GM19328 (cell line): ENCODE results near the gene DNAH9.

ENCODE experiments used
- ATAC-seq: cut with Tn5 transposase; IDR thresholded peaks from one replicate; pipeline ENCODE4 v1.9.1; 2021; ENCODE audit warnings: mild to moderate bottlenecking, moderate library complexity; ENCODE audit not compliant: unreplicated experiment

DNAH9 gene

GRCh38 chr17:11608396-11608795 lies 10.1 kb downstream of the DNAH9 start:
- ATAC-seq: no peak

- no peak for ATAC-seq
Observed at GRCh38 chr17:11610999-11611566, 12.8 kb downstream of the DNAH9 start.

GRCh38 chr17:11612956-11613355 lies 14.7 kb downstream of the DNAH9 start:
- no peak for ATAC-seq

- ATAC-seq: no peak
Observed at GRCh38 chr17:11618861-11619566, 20.7 kb downstream of the DNAH9 start.

GRCh38 chr17:11622492-11622891 lies 24.2 kb downstream of the DNAH9 start:
- no peak for ATAC-seq

- ATAC-seq: no peak
Observed at GRCh38 chr17:11624976-11625375, 26.7 kb downstream of the DNAH9 start.

DNA sequence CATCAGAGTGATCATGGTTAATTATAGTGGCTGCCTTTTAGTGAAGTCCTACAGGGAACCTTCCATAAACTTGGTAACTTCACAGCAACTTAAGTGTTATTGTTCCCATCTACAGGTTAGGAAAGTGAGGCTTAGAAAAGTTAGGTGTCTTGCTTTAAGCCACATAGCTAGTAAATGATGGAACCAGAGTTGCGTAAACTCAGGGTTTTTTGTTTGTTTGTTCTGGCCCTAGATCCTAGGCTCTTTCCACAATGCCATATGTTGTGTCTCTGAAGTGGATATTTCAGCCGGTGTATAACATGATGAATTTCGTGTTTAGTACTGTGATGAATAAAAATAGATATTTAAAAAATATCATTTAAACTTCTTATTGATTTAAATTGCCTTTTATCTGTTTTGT lies 27.6 kb downstream of the DNAH9 start:
- no peak for ATAC-seq

GRCh38 chr17:11627301-11627940 lies 29.2 kb downstream of the DNAH9 start:
- no peak for ATAC-seq

DNA sequence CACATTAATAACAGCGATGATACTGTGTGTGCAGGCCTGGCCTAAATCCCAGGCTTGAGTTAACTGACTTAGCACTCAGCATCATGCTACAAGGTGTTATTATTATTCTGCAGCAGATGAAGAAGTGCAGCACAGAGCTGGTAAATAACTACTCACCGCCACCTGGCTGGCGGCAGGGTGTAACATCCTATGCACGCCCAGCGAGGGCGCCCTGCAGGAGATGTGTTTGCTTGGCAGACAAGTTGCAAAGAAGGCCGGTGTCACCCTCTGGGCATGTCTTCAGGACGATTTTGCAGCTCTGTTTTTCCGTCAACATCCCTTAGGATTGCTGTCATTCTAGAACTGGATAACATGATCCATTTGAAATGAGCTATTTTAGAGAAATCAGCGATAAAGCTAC lies 30.1 kb downstream of the DNAH9 start:
- no peak for ATAC-seq

GRCh38 chr17:11628831-11629230 lies 30.6 kb downstream of the DNAH9 start:
- no peak for ATAC-seq

- ATAC-seq: no peak
Observed at GRCh38 chr17:11636771-11637170, 38.5 kb downstream of the DNAH9 start.

DNA sequence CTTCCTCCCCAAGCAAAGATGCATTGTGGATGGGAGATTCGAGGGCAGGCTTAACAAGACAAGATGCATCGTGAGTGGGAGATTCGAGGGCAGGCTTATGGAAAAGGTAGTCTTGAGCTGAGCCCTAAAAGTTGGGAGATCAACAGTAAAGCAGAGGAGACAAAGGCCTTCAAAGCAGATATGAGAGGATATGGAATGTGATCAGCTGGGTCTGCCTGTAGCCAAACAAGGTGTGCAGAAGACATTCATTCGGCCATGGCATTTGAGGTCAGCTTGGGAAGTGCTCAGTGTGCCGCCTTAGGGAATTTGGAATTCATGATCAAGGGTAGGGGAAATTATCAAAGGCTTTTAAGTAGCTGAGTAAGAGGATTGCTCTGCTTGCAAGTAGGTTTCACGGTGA lies 39.5 kb downstream of the DNAH9 start:
- ATAC-seq: no peak

DNA sequence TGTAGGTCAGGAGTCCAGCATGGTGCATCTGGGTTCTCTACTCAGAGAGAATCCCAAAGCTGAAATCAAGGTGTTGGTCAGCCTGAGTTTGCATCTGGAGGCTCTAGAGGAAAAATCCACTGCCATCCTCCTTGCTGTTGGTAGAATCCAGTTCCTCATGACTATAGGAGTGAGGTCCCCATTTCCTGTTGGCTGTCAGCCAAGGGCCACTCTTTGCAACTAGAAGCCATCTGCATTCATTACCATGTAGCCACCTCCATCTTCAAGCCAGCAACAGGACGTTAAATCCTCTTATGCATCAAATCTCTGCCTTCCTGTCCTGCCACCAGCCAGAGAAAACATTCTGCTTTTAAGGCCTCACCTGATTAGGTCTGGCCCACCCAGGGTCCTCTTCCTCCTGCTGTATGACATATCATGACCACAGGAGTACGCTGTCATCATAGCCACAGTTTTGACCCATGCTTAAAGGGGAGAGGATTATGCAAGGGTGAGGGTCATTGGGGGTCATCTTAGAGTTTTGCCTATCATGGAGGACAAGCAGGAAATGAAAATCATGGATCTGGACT lies 40.5 kb downstream of the DNAH9 start:
- no peak for ATAC-seq

- ATAC-seq: no peak
Observed at GRCh38 chr17:11639736-11640462, 41.6 kb downstream of the DNAH9 start.

DNA sequence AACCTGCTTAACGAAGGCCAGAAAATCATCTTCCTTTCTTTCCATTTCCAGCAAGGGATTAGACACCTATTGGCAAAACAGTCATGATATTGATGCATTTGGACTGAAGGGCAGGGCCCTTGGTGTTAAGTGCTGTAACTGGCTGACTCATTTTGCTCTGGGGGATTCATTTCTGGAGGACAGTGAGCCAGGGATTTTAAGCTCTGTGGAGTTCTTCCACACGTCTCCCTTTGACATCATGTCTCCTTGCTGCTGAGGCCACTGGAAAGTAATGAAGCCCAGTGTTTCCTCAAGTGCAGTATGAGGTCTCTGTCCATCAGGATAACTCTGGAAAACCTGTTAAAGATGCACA lies 42.2 kb downstream of the DNAH9 start:
- ATAC-seq: no peak

DNA sequence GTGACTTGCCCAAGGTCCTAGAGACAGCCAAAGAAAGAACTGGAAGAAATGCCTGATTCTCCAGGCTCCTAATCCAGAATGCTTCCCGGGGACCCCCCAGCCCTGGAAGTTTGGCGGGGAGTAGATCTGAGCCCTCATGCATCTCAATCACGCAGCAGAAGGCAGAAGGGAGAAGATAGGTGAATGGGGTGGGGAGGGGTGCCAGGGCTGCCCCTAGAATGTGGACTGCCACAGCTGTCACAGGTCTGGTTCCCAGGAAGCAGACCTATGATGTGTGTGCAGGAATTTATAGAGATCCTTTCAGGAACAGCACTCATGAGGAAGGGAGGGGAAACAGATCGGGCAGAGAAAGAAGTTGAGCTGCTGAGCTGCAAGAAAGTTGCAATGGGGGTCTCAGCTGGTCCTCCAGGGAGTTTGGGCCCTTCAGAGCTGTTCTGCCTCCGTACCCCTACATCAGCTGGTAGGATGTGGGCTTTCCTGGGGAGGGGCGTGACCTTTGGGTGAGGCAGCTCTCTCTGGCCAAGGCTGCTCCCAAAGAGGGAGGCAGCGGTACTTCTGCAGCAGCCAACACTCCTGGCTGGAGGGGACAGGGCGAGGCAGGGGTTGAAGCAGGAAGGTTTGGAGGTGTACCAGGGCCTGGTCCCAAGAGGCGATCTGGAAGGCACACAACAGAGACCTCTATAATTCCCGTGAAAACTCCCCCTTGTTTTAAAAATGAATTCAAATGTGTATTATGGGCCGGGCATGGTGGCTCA lies 43.4 kb downstream of the DNAH9 start:
- ATAC-seq: no peak

DNA sequence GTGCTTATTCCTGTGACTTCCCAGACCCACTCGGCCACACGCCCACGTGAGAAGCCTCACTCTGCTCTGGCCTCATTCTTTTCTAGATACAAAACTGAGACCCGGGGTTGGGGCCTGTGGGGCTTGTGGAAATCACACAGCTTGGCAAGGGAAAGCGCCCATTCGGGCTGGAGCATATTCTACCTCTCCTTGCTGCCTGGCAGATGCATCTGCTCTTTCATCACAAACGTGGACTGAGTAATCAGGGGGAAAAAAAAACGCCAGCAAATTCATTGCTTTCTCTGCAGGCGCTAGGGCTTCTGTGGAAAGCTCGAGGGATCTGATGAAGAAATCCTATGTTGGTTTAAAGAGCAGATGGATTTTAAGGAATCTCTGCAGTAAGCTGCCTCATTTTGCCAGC lies 44.4 kb downstream of the DNAH9 start:
- ATAC-seq: no peak

DNA sequence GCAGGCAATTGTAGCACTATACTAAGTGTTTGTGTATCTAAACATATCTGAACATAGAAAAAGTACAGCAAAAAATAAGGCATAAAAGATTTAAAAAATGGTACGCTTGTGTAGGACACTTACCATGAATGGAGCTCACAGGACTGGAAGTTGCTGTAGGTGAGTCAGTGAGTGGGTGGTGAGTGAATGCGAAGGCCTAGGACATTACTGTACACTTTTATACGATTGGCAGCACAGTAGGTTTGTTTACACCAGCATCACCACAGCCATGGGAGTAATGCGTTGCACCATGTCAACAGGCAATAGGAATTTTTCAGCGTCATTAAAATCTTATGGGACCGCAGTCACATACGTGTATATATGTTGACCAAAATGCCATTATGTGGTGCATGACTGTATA lies 45.6 kb downstream of the DNAH9 start:
- no peak for ATAC-seq

- ATAC-seq: no peak
Observed at GRCh38 chr17:11644265-11645212, 46.3 kb downstream of the DNAH9 start.

DNA sequence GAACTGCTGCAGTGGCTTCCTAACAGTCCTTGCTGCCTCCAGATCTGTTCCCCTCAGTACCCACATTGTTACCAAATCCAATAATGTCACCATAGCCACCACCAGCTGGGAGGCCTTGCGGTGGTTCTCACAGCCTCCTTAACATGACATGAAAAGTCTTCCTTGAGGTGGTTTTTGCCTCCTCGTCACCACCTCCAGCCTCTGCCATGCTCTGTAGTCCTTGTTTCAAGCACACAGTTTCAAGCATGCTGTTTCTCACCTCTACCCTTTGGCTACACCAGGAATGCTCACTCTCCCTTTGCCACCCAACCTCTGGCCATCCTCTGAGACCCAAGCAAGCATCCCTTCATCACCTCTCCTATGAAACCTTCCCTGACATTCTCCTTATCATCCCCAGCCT lies 47.2 kb downstream of the DNAH9 start:
- ATAC-seq: no peak
